ENCODE results near the gene IGFL1. TPM values are rescaled to one million over a fixed set of nuclear protein-coding genes. Genes with fewer than 3 reads are reported as not detected.
"Not testable (repeated sequence)": the region's sequence is repeated elsewhere in the genome, so short reads cannot be mapped to it uniquely, and the experiment has no call there.

The IGFL1 gene
- total and polyA plus RNA-seq, 9 donors: not detected

DNA sequence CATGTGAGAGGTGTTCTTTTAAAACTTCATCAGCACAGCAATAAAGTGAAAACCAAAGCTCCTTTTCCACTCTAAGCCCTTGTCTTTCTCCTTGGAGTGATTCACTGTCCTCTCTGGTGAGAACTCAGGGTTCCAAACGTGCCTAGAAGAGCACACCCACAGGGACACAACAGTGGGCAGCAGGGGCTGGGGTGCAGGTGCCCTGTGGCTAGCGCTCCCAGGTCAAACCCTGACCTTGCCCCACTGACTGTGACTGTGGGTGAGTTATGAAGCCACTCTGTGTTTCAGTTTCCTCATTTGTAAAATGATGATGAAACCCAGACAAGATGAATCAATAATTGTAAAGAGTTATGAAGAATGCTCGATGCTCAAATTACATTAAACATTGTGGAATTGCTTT lies 37.6 kb upstream of the IGFL1 start:
- no peaks in the 10 kb centered on the region for H3K27me3 ChIP-seq
- no peak overlapping the region for H3K4me3 ChIP-seq
- no peaks in the 10 kb centered on the region for H3K4me1 ChIP-seq (ENCODE audit: insufficient read depth)
- H3K36me3 ChIP-seq: no peaks in the 10 kb centered on the region
- no peak for TF ChIP-seq CTCF (IDR thresholded peaks at IDR 0.05)
- TF ChIP-seq EP300 (IDR thresholded peaks at IDR 0.05): no peak
- no peak for TF ChIP-seq POLR2A (IDR thresholded peaks at IDR 0.05)
- intact Hi-C loops (cut with DNase I): no loop called here
- WGBS, 3 donors: 49 to 58% (median 52%) methylated on average over 3 of the region's 3 CpGs
- DNase-seq: no peak
- H3K9me3 ChIP-seq: no peaks in the 10 kb centered on the region
- H3K27ac ChIP-seq: no peak overlapping the region

GRCh38 chr19:46192626-46192991 lies 36.9 kb upstream of the IGFL1 start:
- H3K27me3 ChIP-seq; H3K36me3 ChIP-seq; DNase-seq; intact Hi-C loops (cut with DNase I); H3K27ac ChIP-seq; H3K4me1 ChIP-seq (ENCODE audit: insufficient read depth); H3K9me3 ChIP-seq; H3K4me3 ChIP-seq: not testable (repeated sequence)
- WGBS, 3 donors: 75 to 79% (median 78%) methylated on average over 5 of the region's 5 CpGs

DNA sequence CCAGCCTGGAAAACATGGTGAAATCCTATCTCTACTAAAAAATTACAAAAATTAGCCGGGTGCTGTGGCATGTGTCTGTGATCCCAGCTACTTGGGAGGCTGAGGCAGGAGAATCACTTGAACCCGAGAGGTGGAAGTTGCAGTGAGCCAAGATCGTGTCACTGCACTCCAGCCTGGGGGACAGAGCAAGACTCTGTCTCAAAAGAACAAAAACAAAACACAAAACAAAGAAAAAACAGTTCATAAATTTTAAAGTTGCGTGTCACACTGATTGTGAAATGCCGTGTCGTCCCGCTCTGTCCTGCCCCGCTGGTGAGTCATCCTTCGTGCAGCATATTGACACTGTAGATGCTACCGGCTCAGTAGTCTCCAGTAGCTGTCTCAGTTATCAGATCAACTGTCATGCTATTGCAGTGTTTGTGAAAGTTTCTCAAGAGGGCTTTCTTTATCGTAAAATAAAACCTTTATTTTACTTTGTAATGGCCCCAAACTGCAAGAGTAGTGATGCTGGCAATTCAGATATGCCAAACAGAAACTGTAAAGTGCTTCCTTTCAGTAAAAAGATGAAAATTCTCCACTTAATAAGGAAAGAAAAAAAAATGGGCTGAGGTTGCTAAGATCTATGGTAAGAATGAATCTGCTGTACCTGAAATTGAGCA lies 36.4 kb upstream of the IGFL1 start:
- intact Hi-C loops (cut with DNase I): no loop called here
- no peak for DNase-seq
- Histone ChIP-seq H3K27me3 (no peaks in the 10 kb centered on the region), H3K36me3 (no peaks in the 10 kb centered on the region), H3K27ac (no peak overlapping the region), H3K4me3 (no peak overlapping the region), H3K4me1 (ENCODE audit: insufficient read depth) (no peaks in the 10 kb centered on the region), H3K9me3 (no peaks in the 10 kb centered on the region)
- TF ChIP-seq EP300 (IDR thresholded peaks at IDR 0.05) (no peak), POLR2A (IDR thresholded peaks at IDR 0.05) (no peak), CTCF (IDR thresholded peaks at IDR 0.05) (no peak)
- WGBS, 3 donors: 61 to 74% (median 66%) methylated on average over 11 of the region's 11 CpGs

DNA sequence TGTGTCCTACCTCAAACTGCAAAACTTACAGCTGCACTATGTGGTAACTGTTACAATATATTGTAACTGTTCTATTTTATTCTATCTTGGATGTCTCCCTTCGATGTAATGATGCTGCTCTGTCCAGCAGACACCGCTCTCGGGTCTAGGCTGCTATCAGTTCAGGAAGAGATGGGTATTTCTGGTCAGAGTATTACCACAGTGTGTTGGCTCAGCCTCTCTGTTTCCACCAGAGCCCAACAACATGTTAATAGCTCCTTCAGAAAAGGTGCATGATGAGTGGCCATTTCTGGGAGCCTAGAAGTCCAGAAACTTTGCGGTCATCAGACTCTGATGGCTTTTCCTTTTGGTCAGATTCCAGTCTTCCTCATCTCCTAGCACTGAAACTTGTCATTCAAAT lies 35.9 kb upstream of the IGFL1 start:
- TF ChIP-seq POLR2A (IDR thresholded peaks at IDR 0.05) (no peak), CTCF (IDR thresholded peaks at IDR 0.05) (no peak), EP300 (IDR thresholded peaks at IDR 0.05) (no peak)
- intact Hi-C loops (cut with DNase I): no loop called here
- Histone ChIP-seq H3K4me3 (no peak overlapping the region), H3K4me1 (ENCODE audit: insufficient read depth) (no peaks in the 10 kb centered on the region), H3K27ac (no peak overlapping the region), H3K9me3 (no peaks in the 10 kb centered on the region), H3K36me3 (no peaks in the 10 kb centered on the region), H3K27me3 (no peaks in the 10 kb centered on the region)
- no peak for DNase-seq
- WGBS, 3 donors: 70 to 77% (median 75%) methylated on average over 4 of the region's 4 CpGs

GRCh38 chr19:46195104-46195503 lies 34.4 kb upstream of the IGFL1 start:
- Histone ChIP-seq H3K9me3 (no peaks in the 10 kb centered on the region), H3K4me1 (ENCODE audit: insufficient read depth) (no peaks in the 10 kb centered on the region), H3K27me3 (no peaks in the 10 kb centered on the region), H3K4me3 (no peak overlapping the region), H3K27ac (no peak overlapping the region), H3K36me3 (no peaks in the 10 kb centered on the region)
- intact Hi-C loops (cut with DNase I): no loop called here
- no peak for DNase-seq
- TF ChIP-seq CTCF (IDR thresholded peaks at IDR 0.05) (no peak), POLR2A (IDR thresholded peaks at IDR 0.05) (no peak), EP300 (IDR thresholded peaks at IDR 0.05) (no peak)
- WGBS, 3 donors: 91 to 95% (median 93%) methylated on average over 3 of the region's 3 CpGs

DNA sequence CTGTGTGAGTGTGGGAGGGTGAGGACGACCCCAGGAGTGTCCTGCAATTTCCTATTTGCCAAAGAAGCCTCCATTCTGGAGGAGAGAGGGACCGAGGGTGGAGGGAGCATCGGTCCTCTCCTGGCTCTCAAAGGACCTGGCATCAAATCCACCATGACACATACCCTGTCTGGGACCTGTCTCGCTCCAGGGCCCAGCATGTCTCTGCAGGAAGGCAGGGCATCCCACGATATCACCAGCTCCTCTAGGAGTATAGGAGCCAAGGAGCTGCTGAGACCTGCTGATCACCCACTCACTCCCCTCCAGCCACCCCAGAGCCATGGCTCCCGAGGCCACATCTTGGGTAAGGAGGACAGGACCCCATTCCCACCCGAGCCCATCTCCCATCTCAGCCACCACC lies 33.6 kb upstream of the IGFL1 start:
- H3K4me1 ChIP-seq (ENCODE audit: insufficient read depth); DNase-seq; H3K9me3 ChIP-seq; intact Hi-C loops (cut with DNase I); H3K27ac ChIP-seq; H3K4me3 ChIP-seq; H3K27me3 ChIP-seq; H3K36me3 ChIP-seq: not testable (repeated sequence)
- WGBS, 3 donors: 76 to 85% (median 84%) methylated on average over 7 of the region's 7 CpGs
